SIG-M5 treated with dmso at 0.1 percent for 504 hours (cell line): Measurements from ENCODE around the gene ZNF747.

ENCODE experiments used
- DNase-seq: peaks from one replicate; lab custom pipeline; 2025; ENCODE audit not compliant: unreplicated experiment; lab: John Stamatoyannopoulos, UW

ZNF747 gene

GRCh38 chr16:30534368-30535105 is at the start of gene ZNF747:
Gene ZNF747, minus strand, starts transcription at chr16:30534858. Its CDS starts 179 bp downstream, at chr16:30534679.
- peak; percentile 74 for DNase-seq

DNA sequence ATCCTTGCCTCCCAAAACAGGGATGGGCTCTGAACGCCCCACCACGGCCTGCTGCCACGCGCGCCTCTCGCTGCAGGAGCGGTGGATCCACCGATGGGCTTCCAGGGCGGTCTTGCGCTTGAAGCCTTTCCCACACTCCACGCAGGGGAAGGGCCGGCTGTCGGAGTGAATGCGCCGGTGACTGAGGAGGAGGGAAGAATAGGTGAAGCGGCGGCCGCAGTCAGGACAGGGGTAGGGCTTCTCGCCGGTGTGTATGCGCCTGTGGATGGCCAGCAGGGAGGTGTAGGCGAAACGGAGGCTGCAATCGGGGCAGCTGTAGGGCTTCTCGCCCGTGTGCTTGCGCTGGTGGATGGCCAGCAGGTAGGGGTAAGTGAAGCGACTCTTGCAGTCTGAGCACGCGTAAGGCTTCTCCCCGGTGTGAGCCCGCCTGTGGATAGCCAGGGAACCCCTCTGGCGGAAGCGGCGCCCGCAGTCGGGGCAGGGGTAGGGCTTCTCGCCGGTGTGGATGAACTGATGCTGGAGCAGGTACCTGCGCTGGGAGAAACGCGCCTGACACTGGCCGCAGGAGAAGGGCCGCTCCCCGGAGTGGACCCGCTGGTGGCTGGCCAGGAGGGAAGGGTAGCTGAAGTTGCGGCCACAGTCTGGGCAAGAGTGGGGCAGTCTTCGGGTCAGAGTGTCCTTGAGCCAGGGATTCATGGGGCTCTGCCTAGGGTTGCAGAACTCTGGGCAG is 48.1 kb upstream of the ZNF747 start:
- no peak for DNase-seq

DNA sequence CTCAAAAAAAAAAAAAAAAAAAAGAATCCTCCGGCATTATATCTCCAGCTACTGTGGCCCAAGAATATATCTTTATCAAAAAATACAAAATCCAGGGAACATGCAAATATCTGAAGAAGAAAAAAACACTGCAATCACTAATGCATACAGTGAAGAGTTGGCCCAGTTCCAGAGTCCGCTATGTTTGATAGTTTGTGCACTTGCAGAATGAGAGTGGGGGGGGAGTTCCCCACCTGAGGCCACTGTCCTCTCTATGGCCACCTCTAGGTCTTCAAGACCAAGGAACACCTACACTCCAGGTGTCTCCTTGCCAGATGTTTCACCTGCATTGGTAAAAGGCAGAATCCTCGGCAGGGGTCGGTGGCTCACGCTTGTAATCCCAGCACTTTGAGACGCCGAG is 46.8 kb upstream of the ZNF747 start:
- DNase-seq, result no peak

DNA sequence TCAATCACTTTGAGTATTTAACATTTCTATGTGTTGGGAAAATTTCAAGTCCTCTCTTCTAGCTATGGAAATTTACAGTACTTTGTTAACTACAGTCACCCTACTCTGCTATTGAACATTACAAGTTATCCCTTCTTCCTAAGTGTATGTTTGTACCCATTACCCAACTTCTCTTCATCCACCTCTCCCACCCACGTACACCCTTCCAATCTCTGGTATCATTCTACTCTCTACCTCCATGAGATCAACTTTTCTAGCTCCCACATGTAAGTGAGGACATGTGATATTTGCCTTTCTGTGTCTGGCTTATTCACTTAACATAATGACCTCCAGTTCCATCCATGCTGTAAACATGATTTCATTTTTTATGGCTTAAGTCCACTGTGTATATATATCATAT is 40.0 kb upstream of the ZNF747 start:
- no peak for DNase-seq

DNA sequence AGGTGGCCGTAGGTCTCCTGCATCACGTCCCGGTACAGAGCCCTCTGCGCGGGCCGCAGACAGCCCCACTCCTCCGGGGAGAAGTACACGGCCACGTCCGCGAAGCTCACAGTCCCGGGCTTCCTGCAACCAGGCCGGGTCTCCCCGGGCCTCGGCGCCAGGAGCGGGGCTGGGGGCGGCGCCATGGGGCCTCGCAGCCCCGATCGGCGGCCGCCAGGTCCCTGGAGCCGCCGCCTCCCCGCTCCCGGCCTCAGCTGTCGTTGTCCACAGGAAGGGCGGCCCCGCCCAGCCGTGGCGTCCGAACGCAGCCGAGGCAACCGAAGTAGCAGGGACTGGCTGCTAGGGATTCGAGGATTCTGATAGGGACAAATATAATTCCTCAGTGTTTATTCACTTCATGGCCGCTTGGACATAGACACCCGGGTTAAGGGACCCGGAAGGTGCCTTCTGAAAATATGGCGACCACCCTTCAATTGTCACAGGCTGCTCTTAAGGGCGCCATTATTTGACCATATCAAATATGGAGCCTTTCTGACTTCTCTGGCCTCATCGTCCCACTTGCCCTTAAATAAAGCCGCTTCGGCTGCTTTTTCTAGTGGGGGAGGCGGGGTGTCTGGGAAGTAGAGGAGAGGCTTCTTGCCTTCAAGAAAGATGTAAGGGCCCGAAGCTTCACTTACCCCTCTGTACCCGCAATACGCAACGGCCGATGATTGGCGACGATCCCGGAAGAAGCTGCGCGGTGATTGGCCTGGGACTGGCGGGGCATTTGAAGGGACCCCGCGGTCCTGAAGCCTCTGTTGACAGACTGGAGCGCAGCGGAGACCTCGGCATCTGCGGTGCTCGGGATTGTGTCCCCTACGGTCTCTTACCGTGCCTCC is 37.0 kb upstream of the ZNF747 start, which contains the start of gene ZNF688:
Gene ZNF688 (minus strand): TSS at position 270 of the 878 bp plus-strand sequence. CDS start 85 bp downstream, at position 185.
- DNase-seq, result peak; percentile 99

DNA sequence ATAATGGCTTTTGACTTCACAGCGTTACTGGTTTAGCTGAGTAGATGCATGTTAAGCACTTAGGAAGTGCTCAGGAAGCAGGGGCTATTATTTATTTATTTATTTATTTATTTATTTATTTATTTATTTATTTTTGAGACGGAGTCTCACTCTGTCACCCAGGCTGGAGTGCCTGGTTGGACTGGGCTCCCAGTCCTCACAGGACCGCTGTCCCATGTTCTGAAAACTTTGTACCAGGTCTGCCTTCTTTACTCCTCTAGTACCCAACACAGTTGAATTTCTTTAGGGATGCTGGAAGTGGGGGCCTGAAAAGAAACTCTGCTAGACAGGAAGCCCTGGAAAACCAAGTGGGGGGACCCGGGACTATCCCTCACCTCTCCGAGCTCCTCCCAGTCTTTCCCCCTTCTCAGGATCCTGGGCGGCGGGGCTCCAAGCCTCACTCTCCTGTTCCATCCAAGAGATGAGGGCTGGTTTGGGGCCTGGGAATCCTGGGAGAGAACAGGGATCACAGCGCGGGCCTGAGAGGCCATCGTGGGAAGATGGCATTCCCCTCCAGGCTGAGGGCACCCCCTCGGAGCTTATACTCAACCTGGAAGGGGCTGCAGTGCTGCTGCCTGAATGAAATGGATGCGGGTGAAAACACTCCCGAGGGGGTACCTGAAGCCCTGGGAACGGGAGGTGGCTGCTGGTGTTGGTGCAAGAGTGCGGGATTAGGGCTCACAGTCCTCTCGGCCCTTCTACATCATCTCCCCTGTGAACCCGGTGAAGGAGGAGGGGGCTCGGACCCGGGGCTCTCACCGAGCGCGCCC is 36.2 kb upstream of the ZNF747 start:
- DNase-seq, result no peak

DNA sequence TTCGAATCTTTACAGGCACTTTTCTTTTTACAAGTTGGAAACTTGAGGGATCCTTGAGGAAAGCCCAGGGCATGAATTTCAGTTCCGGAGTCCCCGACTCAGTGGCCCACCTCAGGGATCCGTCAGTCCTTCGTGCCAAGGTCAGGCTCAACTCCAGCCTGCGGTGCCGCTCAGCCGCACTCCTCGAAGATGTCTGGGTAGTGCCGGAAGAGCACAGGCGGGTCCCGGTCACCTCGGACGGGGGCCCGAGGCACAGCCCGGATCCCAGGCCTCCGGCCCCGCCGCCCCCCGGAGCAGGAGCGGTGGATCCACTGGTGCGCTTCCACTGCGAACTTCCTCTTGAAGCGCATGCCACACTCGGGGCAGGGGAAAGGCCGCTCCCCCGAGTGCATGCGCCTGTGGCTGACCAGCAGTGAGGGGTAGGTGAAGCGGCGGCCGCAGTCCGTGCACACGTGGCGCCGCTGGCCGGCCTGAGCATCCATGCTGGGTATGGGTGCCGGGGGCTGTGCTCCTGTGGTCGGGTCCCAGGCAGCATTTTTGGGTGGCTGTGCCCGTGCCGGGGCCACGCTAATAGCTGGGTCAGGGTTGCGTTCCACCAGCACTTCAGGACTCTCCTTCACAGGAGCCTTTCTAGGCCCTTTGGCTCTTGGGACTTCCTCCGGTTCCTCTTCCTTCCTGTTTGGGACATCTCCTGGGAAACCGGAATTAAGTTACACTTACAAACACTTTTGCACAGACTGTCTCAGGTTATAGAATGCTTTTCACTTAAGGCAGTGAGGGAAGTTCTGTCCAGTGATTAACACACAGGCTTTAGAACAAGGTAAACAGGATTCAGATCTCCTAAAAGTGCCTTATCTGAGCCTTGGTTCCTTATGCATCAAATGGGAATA is 35.3 kb upstream of the ZNF747 start:
- no peak for DNase-seq

- DNase-seq, result no peak
Measured at GRCh38 chr16:30569281-30569680, 34.6 kb upstream of the ZNF747 start.

- DNase-seq, result peak; percentile 95
Measured at GRCh38 chr16:30567991-30568638, 33.5 kb upstream of the ZNF747 start.

GRCh38 chr16:30567160-30567990 is 32.7 kb upstream of the ZNF747 start:
- DNase-seq, result no peak

DNA sequence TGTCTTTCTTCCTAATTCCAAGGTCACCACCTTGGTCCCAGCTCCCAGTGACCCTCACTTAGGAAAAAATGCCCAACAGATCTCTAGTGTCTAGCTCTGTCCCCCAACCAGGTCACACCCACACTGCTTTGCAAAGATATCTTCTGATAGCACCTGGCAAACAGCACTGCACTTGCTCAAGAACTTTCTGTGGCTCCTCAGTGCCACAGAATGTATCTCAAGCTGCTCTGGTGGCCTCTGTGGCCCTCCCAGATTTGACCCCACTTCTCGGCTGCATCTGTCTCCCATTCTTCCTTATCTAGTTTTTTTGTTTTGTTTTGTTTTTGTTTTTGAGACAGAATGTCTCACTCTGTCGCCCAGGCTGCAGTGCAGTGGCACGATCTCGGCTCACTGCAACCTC is 31.9 kb upstream of the ZNF747 start:
- no peak for DNase-seq

DNA sequence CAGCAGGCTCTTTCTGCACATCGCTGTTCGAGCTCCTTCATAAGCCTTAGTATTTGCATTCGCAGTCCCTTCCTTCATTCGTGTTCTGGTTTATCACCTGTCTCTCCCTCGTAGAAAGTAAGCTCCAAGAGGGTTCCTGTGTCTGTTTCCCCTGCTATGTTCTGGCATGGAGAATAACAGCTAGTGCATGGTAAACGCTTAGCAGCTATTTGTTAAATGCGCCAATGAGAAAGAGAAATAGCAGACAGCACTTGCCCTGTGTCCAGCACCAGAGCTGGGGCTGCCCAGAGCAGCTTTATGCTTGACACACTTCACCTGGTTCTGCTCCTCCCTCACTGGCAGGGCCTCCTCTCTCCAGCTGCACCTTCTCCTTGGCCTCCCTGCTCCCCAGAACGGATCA is 31.3 kb upstream of the ZNF747 start:
- DNase-seq, result no peak

DNA sequence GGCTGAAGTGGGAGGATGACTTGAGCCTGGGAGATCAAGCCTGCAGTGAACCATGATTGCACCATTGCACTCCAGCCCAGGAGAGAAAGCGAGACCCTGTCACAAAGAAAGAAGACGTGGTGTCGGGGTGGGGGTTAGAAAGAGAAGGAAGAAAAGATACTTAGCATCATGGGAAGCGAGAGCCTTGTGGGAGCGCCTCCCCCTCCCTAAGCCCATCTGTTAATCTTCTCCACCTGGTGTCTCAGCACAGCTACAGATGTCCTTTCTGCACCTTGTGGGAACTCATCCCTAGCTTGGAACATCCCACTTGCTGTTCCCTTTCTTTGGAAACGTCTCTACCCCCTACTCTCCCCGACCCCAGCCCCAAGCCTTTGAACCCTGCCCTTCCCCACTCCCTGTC is 30.9 kb upstream of the ZNF747 start:
- DNase-seq, result no peak

- DNase-seq, result no peak
Measured at GRCh38 chr16:30562021-30562420, 27.4 kb upstream of the ZNF747 start.

DNA sequence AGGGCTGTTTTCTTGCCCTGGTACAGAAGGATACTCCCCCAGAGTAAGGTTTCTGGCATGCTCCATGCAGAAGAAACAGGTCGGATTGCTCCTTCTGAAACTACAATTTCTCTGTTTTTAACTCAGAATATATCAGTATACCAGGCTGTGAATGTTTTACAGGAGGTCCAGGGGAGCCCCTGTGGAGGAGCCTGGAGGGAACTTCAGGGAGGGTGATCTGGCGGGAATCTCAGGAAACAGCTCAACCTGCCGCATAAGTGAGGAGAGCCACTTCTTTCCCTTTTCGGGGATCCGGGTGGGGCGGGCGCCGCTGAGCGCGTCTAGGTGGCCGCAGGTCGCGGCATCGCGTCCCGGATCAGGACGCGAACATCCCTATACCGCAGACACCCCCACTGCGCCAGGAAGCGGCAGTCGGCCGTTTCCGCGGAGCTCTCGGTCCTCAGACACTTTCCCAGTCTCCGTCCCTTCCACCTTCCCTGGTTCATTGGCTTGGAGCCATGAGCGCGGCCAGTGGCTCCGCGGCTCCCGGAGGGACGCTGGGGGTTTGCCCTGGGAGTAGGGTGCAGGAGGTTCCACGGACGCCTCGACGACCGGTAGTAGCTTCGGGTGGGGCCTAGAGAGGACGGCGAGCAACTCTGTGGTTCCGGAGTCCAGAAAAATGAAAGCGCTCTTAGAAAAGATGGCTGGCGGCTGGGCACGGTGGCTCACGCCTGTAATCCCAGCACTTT is 26.6 kb upstream of the ZNF747 start:
- DNase-seq, result no peak

DNA sequence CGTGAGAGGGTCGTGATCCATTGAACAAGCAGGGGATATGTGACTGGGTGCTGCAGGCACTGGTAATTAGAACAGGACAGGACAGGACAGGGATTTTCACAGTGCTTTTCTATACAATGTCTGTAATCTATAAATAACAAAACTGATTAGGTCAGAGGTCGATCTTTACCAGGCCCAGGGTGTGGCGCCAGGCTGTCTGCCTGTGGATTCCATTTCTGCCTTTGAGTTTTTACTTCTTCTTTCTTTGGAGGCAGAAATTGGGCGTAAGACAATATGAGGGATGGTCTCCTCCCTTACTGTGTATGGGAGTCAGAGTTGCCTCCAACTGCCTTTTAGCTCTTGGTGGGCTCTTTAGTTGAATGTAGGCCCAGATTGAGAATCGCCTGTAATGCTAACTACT is 25.0 kb upstream of the ZNF747 start:
- no peak for DNase-seq

- no peak for DNase-seq
Measured at GRCh38 chr16:30558789-30559377, 24.2 kb upstream of the ZNF747 start.
